NB4 (cell line): Measurements from ENCODE around the gene TXNRD2.

Source experiments
- DNase-seq: peaks from one replicate; pipeline ENCODE4 v3.0.0; 2010; ENCODE audit warnings: low read depth
- H3K4me3 ChIP-seq: one replicate; pipeline ENCODE4 v1.5.1; 2011; ENCODE audit warnings: mild to moderate bottlenecking, low read depth, low read length, moderate library complexity
- CTCF ChIP-seq: IDR thresholded peaks from one replicate; pipeline ENCODE4 v1.5.1; 2012; ENCODE audit warnings: low read depth, low read length
- MYC ChIP-seq: IDR thresholded peaks from 2 replicates; pipeline ENCODE4 v1.6.1; 2011; ENCODE audit warnings: low read depth, low read length
- POLR2A ChIP-seq: IDR thresholded peaks from 2 replicates; pipeline ENCODE4 v1.6.1; 2011; ENCODE audit warnings: mild to moderate bottlenecking; ENCODE audit not compliant: insufficient read length; ENCODE audit errors: extremely low read depth
- TF ChIP-seq, protein P1 (sequence below): IDR thresholded peaks from 2 replicates; pipeline ENCODE4 v1.6.1; 2011; ENCODE audit warnings: low read depth, low read length

The TXNRD2 gene

GRCh38 chr22:19976671-19977070, 35.1 kb upstream of the TXNRD2 start:
- H3K4me3 ChIP-seq, result no peak overlapping the region
- no peak for TF ChIP-seq POLR2A
- TF ChIP-seq CTCF, result no peak
- TF ChIP-seq, protein P1, sequence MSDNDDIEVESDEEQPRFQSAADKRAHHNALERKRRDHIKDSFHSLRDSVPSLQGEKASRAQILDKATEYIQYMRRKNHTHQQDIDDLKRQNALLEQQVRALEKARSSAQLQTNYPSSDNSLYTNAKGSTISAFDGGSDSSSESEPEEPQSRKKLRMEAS, result no peak
- TF ChIP-seq MYC, result no peak
- DNase-seq, result no peak

- no peak overlapping the region for H3K4me3 ChIP-seq
- TF ChIP-seq, protein P1, result no peak
- TF ChIP-seq MYC (no peak), CTCF (no peak), POLR2A (no peak)
- DNase-seq, result no peak
Observed at GRCh38 chr22:19975707-19976035, 34.1 kb upstream of the TXNRD2 start.

DNA sequence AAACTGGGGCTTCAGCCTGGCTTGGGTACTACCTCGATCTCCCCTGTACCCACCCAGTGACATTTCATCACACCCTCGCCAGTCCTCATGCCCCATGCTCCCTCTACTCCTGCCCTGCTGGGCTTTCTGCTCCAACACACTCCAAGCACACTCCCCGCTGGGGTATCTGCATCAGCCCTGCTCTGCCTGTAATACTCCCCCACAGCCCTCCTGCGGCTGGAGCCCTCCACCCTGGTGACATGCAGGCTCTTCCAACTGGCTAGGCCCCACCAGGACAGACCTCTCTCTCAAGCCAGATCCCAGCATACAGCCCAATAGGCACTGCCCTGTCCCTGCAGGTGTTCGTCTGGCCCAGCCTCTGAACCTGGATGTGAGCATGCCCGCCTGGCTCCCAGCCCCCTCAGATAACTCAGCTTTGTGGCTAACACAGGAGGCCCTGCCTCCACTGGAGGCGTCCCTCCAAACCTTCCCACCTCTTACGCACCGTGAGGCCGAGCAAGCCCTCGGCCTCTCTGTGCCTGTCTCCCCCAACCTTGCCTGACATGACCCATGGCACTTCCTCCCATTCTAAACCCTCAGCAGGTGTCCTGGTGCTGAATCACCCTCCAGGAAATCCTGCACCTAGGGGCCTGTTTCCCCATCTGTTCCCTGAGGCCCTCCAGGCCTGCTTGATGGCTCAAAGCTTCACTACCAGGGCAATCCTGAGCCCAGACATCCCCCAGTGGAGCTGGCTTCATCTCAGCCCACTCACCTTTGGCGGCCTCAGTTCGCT, 33.5 kb upstream of the TXNRD2 start:
- peak; percentile 89 for DNase-seq
- H3K4me3 ChIP-seq, result no peak overlapping the region
- TF ChIP-seq MYC (no peak), POLR2A (no peak), CTCF (no peak)
- TF ChIP-seq, protein P1, result no peak

DNA sequence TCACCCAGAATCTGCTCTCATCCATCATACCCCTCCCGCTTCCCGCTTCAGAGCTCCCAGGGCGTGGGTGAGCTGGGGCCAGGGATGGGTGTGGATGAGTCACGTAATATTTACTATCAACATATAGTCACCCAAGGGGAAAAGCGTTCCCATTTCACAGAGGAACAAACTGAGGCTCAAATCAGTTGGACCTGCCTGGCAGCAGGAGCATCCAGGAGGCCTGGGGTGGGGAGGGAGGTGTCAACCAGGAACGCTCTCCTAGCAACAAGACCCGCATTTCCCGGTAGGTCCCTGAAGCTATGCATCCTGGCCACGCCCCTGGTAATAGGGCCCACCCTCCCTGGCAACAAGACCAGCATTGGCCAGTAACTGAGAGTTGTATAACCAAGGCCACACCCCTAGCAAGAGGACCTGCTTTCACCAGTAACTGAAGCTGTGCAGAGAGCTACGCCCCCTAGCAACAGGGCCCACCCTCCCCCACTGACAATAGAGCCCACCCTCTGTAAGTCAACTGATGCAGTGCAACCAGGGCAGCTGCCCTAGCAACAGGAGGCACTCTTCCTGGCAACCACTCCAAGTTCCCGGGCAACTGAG, 32.7 kb upstream of the TXNRD2 start:
- no peak overlapping the region for H3K4me3 ChIP-seq
- peak; percentile 85 for DNase-seq
- no peak for TF ChIP-seq CTCF
- no peak for TF ChIP-seq MYC
- TF ChIP-seq, protein P1, result no peak
- TF ChIP-seq POLR2A, result no peak

DNA sequence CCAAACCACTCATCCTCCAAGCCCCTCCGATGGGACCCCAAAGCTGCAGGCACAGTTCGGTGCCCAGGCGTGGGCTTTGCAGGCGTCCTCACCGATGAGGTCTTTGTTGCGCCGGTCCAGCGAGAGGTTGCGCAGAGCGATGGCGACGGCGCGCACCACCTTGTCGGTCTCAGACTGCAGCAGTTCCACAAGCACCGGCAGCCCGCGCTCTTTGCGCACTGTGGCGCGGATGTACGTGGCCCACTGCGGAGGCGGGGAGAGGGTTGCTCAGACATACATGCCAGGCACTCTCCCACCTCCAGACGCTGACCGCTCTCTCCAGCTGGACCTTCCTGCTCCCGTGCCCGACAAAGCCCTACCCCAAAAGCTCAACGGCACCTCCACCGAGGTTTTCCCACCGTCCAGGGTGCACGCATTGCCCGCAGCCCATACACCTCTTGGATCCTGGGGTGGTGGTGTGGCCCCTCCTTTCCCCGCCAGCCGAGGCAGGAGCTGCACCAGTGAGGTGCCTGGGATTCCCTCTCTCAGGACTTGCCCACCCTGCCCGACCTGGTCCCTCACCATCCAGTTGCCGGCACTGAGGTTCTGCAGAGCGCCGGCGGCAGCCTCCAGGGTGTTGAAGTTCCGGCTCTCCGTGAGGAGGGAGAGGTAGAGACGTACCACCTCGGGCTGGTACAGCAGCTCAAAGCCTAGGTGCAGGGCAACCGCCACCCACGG, 32.1 kb upstream of the TXNRD2 start:
- TF ChIP-seq, protein P1, result no peak
- no peak for TF ChIP-seq CTCF
- no peak for TF ChIP-seq POLR2A
- TF ChIP-seq MYC, result no peak
- H3K4me3 ChIP-seq, result no peak overlapping the region
- no peak for DNase-seq
